IMR-90 (cell line): ENCODE measurements around the gene SUGT1.
A peak's percentile ranks its signal among the peaks of the same experiment; 100 is the strongest.

Source experiments
- MAFK ChIP-seq: IDR thresholded peaks from 2 replicates; pipeline ENCODE4 v1.6.1; 2012; ENCODE audit warnings: low read depth, low read length, improper control_type of control experiment
- POLR2A ChIP-seq: IDR thresholded peaks from 2 replicates; pipeline ENCODE4 v1.6.1; 2012; ENCODE audit warnings: mild to moderate bottlenecking, low read depth, low read length
- RAD21 ChIP-seq: IDR thresholded peaks from 2 replicates; pipeline ENCODE4 v1.6.1; 2012; ENCODE audit warnings: low read length, improper control_type of control experiment
- SMC3 ChIP-seq: fragments of 150-350 bp; IDR thresholded peaks from 2 replicates; pipeline ENCODE4 v1.6.1; 2016; ENCODE audit warnings: low read depth, mild to moderate bottlenecking, antibody characterized with exemption, low read length, moderate library complexity
- TF ChIP-seq, protein P1 (sequence below): conservative IDR thresholded peaks from 2 replicates; pipeline ENCODE4 v1.5.1; 2012; ENCODE audit warnings: mild to moderate bottlenecking, low read depth, low read length, improper control_type of control experiment
- TF ChIP-seq, protein P2 (sequence below): fragments of 150-350 bp; IDR thresholded peaks from 2 replicates; pipeline ENCODE4 v1.6.1; 2016; ENCODE audit warnings: low read depth, mild to moderate bottlenecking, low read length, moderate library complexity, borderline replicate concordance

DNA sequence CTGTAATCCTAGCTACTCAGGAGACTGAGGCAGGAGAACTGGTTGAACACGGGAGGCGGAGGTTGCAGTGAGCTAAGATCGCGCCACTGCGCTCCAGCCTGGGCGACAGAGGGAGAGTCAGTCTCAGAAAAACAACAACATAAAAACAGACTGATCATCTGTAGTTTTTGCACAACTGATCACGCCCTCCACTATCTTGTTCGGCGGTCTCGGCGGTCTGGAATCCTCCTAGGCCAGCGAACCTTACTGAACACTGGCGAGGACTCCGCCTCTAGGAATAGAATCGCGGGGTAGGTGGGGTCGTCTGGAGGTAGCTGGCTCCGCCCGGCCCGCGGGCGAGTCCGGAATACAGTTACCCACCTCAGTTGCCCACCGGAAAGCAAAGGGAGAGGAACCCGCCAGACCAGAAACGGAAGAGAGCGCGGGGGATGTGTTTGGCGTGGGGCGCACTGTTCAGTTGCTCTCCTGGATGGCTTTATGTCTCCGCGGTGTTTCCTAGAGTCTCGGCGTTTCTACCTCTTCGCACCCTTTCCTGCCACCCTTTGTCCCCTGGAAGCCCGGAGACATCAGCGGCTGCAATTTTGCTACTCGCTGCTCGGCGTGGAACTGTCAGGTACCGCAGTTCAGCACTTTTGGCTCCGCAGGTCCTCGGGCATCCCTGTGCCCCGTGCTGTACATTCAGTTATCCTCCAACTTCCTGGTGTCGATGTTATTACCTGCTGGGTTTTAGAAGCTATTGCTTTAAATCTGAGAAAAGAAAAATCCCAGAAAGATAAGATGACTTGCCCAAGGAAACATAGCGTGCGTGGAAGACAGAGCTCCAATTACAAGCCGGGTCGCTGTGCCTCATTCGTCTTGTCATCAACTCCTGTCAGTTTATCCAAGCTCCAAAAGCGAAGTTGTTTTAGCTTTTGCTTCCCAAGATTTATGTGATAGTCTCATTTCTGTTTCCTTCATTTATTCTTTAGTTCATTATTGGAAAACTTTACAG is 35.3 kb upstream of the SUGT1 start:
- TF ChIP-seq, protein P1, sequence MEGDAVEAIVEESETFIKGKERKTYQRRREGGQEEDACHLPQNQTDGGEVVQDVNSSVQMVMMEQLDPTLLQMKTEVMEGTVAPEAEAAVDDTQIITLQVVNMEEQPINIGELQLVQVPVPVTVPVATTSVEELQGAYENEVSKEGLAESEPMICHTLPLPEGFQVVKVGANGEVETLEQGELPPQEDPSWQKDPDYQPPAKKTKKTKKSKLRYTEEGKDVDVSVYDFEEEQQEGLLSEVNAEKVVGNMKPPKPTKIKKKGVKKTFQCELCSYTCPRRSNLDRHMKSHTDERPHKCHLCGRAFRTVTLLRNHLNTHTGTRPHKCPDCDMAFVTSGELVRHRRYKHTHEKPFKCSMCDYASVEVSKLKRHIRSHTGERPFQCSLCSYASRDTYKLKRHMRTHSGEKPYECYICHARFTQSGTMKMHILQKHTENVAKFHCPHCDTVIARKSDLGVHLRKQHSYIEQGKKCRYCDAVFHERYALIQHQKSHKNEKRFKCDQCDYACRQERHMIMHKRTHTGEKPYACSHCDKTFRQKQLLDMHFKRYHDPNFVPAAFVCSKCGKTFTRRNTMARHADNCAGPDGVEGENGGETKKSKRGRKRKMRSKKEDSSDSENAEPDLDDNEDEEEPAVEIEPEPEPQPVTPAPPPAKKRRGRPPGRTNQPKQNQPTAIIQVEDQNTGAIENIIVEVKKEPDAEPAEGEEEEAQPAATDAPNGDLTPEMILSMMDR: no peak
- TF ChIP-seq MAFK (no peak), POLR2A (peak; percentile 51; the same call in 1 of the 2 replicates), RAD21 (peak; percentile 35), SMC3 (no peak)
- TF ChIP-seq, protein P2, sequence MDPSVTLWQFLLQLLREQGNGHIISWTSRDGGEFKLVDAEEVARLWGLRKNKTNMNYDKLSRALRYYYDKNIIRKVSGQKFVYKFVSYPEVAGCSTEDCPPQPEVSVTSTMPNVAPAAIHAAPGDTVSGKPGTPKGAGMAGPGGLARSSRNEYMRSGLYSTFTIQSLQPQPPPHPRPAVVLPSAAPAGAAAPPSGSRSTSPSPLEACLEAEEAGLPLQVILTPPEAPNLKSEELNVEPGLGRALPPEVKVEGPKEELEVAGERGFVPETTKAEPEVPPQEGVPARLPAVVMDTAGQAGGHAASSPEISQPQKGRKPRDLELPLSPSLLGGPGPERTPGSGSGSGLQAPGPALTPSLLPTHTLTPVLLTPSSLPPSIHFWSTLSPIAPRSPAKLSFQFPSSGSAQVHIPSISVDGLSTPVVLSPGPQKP: no peak
